ENCODE results near the gene NDUFB7. TPM values are rescaled to one million over a fixed set of nuclear protein-coding genes. Genes with fewer than 3 reads are reported as not detected.
"Not testable (repeated sequence)": the region's sequence is repeated elsewhere in the genome, so short reads cannot be mapped to it uniquely, and the experiment has no call there.

The NDUFB7 gene
- total RNA-seq, 1 donor from 2014 or later = 337 TPM

DNA sequence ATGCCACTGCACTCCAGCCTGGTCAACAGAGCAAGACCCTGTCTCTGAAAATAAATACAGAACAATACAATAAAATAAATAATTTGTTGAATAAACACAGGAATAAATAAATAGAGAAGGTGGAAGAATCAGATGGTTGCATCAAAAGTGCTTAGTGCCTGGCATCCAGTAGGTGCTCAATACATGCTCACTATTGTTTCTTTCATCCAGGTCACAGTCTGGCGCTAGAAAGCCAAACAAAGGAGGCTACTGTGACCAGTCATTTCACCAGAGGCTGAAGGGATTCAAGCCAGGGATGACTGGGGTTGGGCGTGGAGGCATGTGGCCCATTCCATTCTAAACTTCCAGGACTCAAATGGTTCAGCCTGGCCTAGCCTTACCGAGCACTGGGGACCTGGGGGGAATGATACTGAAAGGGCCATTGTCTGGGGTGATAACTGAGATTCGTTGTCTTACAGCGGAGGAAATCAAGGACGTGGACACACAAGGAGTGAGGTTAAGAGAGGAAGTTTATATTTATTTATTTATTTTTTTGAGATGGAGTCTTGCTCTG, 3.6 kb upstream of the NDUFB7 start:
- no peak for DNase-seq (ENCODE audit: extremely low read depth, low read depth, low spot score)

DNA sequence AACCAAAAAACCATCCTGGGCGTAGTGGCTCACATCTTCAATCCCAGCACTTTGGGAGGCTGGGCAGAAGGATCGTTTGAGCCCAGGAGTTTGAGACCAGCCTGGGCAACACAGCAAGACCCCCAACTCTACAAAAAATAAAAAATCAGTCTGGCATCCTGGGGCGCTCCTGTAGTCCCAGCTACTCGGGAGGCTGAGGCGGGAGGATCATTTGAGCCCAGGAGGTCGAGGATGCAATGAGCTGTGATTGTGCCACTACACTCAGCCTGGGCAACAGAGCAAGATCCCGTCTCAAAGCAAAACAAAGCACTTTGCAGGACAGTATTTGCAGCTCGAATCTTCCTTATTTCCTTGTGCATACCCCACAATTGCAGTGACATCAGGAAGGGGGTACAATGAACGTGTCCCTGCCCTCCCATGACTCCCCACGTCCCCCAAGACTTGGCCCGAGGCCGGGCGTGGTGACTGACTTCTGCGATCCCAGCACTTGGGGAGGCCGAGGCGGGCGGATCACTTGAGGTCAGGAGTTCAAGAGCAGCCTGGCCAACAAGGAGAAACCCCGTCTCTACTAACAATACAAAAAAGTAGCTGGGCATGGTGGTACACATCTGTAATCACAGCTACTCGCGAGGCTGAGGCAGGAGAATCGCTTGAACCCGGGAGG, 870 bp downstream of the NDUFB7 start:
- DNase-seq (ENCODE audit: extremely low read depth, low read depth, low spot score) = no peak

DNA sequence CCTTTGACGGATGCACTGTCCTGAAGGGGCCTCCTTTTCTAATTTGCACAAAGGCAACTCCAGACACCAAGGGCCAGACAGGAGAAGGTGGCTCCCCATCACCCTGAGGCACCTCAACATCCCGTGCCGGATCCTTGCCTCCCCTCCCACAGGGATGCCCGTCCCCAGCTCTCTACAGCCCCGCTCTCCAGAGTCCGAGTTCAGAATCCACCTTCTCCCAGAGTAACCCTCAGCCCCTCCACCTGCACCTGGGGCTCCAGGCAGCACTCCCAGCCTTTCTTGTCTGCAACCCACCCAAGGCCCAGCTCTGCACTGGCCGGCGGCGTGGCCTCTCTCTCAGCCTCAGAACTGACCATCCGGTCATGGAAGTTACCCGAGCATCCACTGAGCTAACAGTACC, 4.8 kb downstream of the NDUFB7 start:
- DNase-seq (ENCODE audit: extremely low read depth, low read depth, low spot score) = no peak

DNA sequence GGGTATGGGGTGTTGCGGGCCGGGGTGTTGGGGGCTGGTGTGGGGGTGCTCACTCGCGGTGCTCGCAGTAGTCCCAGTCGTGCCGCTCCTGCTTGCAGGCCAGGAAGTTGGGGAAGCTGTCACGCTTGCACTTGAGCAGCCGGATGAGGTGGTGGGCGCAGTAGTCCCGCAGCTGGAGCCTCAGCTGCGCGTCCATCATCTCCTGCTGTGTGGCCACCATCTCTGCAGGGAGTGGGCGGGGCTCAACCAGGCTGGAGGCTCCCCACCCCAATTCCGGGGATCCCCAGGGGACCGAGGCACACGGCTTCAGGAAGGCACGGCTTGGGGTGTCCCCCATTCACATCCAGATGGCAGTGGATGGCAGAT, 5.2 kb downstream of the NDUFB7 start:
- no peak for DNase-seq (ENCODE audit: extremely low read depth, low read depth, low spot score)

DNA sequence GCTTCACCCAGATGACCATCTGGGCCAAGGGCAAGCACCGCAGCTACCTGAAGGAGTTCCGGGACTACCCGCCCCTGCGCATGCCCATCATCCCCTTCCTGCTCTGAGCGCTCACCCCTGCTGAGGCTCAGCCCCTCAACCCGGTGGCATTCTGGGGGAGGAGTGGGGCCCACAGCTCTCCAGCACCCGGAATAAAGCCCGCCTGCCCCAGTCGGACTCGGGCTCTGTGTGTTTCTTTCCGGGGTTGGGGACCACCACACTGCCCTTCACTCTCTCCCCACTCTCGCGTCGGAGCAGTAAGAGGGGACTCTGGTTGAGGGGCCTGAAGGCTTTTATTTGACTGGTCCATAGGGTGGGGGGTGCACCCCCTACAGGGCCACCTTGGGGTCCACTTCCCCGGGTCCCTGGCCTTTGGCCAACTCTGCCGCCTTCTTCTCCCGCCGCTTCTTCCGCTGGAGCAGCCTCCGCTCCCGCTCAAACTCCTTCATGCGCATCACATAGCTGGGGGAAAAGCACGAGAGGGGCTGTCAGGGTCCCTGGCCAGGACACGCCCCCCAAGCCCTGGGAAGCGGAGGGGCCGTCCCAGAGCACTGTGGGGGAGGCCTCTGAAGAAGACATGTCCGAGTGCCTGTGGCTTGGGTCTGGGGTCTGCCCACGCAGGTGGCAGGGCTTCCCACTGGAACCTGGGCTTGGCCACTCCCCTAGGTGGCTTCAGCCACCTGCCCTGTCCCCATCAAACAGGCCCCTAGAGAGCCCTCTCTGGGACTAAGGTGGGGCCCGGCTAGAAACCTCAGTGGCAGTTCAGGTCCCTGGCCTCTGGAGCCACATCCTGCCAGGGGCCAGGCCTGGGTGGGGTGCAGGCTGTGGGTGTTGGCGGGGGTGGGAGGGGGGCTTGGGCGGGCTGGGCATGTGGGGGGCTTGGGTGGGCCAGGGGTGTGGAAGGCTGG, 5.8 kb downstream of the NDUFB7 start:
- DNase-seq (ENCODE audit: extremely low read depth, low read depth, low spot score) = no peak

DNA sequence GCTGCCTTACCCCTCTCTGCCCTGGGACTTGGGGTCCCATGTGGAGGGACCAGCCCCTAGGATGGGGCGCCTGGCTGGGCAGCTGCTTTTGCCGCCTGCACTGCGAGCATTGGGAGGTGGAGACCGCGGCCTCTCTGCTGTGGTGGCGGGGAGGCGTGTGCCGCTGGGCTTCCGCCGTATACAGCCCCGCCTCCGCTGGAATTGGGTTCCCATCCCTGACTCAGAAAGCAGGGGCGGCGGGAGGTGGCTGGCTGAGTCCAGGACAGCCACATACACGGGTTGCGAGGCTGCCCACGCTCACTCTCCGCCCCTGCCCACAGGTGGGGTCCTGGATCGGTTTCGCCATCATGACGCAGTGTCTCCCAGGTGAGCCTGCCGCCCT, 6.6 kb downstream of the NDUFB7 start:
- DNase-seq (ENCODE audit: extremely low read depth, low read depth, low spot score) = no peak

DNA sequence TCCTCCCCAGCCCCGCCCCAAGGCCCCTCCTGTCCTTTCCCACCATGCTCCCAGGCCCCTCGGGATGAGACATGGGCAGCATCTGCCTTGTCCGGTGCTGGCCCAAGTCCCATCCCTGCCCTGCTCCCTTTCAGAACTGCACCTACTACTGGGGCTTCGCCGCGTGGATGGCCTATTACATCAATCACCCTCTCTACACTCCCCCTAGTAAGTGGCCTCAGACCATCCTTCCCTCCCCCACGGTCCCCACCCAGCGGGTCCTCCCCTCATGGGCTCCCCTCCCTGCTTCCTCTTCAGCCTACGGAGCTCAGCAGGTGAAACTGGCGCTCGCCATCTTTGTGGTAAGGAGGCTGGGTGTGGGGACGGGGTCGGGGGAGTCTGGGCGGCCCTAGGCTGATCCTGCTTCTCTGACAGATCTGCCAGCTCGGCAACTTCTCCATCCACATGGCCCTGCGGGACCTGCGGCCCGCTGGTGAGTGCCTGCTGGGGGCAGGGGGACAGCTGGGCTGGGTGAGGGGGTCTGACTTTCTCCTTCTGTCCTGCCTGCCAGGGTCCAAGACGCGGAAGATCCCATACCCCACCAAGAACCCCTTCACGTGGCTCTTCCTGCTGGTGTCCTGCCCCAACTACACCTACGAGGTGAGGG, 7.1 kb downstream of the NDUFB7 start:
- DNase-seq (ENCODE audit: extremely low read depth, low read depth, low spot score) = not testable (repeated sequence)

DNA sequence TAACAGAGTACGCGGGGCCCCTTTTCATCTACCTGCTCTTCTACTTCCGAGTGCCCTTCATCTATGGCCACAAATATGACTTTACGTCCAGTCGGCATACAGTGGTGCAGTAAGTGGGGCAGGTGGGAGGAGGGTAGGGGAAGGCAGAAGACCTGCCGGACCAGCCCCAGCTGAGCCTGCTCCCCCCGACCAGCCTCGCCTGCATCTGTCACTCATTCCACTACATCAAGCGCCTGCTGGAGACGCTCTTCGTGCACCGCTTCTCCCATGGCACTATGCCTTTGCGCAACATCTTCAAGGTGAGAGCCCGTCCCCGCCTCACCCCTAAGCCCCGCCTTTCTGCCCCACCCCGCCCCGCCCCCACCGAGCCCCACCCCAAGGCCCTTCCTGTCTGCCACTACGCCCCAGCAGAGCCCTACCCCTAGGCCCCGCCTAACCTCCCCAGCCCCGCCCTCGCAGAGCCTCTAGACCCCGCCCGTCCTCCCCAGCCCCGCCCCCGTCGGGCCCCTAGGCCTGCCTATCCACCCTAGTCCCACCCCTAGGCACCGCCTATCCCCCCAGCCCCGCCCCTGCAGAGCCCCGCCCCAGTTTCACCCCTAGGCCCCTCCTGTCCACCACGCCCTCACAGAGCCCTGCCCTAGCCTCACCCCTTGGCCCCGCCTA, 7.7 kb downstream of the NDUFB7 start:
- DNase-seq (ENCODE audit: extremely low read depth, low read depth, low spot score) = no peak

DNA sequence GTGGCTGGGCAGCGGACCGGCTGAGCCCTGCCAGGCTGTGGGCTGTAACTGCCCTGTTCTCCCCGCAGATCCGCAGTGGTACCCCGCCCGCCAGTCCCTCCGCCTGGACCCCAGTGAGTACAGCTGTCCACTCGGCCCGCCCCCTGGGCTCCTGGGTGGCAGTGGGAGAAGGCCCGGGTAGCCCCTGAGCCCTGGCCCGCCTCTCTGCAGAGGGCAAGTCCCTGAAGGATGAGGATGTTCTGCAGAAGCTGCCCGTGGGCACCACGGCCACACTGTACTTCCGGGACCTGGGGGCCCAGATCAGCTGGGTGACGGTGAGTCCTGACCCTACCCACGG, 8.3 kb downstream of the NDUFB7 start:
- DNase-seq (ENCODE audit: extremely low read depth, low read depth, low spot score) = no peak

DNA sequence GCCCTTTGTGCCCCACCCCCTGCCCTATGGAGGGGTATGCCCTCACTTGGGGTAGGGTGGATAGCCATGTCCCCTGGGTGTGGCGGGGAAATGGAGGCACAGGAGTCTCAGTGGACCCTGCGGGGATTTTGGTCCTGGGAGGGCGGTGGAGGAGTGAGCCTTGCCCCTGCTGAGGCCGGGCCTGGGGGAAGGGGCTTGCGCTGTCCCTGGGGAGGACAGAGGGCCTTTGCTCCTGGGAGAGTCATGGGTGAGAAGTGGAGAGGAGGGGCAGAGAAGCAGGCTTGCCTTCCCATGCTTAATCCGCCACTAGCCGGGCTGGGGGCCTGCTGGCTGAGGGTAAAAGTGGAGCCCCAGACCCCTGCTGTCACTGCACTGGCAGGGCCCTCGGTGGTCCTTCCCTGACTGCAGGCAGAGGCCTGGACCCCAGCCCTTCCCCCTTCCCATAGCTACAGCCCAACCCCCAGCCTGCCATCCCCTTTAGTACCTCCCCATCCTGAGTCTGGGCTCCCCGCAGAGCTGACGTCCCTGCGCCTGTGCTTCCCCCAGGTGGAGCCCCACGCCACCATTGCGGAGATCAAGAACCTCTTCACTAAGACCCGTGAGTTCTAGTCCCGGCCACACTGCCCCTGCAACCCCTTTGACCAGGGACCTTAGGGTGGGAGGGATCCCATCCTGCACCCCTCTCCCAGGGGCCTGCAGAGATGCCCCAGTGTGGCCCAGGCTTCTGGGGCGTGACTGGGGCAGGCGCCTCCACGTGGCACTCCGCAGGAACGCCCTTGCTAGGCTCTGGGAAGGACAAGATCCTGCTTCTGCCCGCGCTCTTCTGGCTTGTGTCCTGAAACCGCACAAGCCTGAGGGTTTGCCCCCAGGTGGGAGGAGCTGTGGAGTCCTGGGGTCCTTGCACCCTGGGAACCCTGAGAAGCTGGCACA, 8.9 kb downstream of the NDUFB7 start:
- DNase-seq (ENCODE audit: extremely low read depth, low read depth, low spot score) = no peak

DNA sequence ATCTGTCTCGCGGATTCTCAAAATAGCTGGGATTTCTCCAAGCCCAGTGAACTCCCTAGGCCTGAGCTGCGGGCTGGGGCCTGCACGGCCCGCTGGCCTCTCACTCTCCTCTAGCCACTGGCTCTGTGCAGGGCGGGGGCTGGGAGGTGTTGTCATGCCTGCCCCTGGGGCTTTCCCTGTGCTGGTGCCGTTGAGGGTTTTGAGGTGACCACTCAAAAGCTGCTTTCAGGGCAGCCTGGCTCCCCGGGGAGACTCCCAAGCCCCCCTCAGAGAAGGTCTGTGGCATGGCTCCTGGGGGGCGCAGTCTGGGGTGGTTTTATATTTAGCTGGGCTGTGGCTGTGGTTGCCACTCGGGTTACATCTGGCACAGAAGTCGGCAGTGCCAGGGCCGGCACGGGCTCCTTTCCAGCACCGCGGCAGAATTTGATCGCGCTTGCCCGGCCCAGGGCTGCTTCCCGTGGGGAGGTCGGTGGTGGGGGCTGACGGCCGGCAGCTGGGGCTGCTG, 10.0 kb downstream of the NDUFB7 start:
- DNase-seq (ENCODE audit: extremely low read depth, low read depth, low spot score) = no peak

DNA sequence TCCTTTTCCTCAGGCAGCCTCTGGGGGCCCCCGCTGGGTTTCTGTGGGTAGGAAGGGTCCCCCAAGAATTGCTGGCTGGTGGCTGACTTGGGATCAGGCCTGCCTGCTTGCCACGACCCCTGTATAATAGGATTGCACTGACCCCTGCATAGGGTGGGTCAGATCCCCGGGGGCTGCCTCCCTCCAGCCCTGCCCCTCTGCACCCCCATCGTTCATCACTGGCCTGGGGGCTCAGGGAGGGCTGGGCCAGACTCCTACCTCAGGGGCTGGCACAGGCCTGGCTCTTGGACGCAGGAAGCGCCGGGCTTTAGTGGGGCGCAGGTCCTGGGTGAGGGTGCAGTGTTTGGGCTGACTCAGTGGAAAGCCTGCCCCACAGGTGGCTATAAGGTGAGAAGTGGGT, 10.6 kb downstream of the NDUFB7 start:
- no peak for DNase-seq (ENCODE audit: extremely low read depth, low read depth, low spot score)

DNA sequence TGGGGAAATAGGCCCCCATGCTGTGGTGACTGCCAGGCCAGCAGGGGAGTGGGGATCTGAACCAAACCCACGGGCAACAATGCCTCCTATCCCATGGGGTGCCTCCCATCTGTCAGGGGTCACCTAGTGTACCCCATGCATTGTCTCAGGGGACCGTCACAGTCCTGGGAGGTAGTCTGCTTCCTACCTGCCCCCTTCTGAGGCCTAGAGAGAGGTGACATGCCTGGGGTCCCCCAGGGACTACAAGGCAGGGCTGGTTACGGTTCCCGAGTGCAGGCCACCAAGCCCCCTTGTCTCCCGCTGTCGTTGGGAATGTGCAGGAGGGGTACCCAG, 11.1 kb downstream of the NDUFB7 start:
- DNase-seq (ENCODE audit: extremely low read depth, low read depth, low spot score) = no peak

DNA sequence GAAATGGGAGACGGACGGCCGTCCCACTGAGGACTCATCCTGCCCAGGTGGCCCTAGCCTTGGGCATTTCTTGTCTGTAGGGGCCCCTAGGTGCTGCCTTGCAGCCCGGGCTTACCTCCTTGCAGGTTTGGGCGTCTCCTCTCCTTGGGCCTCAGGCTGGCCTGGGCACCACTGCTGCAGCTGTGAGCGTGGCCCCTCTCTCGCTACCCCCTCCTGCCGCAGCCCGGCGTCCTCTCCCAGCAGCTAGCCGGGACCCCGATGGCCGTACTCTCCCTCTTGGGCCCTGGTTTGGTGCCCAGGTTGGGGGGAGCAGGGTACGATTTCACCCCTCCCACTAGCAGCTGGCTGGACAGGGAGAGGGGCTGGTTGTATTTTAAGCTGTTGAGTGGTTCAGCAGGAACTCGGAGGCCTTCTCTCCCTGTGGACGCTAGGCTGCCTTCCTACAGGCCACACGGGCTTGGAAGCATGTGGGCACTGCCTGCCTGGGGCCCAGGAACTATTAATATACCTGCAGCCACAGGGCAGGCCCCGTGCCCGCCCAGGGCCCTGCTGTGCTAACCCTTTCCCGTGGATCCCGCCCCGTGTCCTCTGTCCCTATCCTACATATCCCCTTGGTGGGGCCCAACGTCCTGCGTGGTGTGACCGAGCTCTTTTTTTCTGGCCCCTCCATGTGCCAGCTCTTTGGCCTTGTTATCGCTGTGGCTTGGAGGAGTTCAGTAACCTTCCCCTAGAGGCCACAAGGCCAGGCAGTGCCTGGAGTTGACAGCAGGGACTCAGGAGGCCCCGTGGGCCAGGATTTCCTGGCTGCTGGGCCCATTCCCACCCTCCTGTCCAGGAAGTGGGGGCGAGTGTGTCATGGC, 11.7 kb downstream of the NDUFB7 start:
- DNase-seq (ENCODE audit: extremely low read depth, low read depth, low spot score) = no peak

DNA sequence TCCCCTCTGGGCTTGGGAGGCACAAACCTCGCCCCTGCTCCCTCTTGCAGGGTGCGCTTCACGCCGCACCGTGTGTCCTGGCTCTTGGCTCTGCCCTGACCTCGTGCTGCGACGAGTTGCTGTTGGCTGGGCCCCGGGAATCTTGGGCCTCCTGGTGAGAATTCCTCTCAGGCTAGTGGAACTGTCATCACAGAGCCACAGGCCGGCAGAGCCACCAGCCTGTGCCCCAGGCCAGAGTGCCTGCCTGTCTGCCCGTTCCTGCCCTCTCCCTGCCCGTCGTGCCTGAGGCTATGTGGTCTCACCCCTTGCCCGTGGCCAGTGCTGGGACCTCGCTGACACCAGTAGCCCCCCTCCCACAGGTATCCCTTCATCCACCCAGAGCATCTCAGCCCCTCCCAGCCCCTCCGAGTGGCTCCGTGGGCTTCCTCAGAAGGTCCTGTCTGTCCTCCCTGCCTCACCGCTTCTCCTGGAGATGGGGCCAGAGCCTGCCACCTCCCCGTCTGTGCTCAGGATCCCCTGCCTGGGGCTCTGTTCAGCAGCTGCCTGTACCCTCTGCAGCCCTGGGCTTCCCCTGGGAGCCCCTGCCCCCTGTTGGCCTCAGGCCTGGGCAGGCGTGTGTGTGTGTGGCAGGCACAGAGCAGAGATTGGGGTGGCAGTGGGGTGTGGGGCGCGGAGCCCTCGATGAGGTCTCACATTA, 13.3 kb downstream of the NDUFB7 start:
- no peak for DNase-seq (ENCODE audit: extremely low read depth, low read depth, low spot score)

DNA sequence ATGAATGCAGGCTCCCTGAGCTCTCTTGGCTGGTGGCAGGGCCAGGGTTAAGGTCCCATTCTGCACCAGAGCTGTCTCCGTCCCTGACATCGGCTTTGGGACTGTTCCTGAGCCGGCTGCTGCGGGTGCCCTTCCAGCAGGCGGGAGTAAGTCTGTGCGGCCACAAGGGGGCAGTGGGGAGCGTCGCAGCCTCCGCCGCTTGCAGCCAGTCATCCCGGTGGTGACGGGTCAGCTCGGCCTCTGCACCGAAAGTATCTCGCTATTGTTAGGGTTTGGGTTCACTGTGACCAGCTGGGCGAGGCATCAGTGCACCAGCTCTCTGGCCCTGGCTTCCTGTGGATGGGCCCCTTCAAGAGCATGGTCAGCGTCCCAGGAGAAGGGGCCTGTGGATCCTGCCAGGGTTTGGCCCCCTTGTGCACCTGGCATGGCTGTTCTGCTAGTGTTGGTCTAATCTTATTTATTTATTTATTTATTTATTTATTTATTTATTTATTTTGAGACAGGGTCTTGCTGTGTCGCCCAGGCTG, 15.1 kb downstream of the NDUFB7 start:
- DNase-seq (ENCODE audit: extremely low read depth, low read depth, low spot score) = peak; percentile 48

DNA sequence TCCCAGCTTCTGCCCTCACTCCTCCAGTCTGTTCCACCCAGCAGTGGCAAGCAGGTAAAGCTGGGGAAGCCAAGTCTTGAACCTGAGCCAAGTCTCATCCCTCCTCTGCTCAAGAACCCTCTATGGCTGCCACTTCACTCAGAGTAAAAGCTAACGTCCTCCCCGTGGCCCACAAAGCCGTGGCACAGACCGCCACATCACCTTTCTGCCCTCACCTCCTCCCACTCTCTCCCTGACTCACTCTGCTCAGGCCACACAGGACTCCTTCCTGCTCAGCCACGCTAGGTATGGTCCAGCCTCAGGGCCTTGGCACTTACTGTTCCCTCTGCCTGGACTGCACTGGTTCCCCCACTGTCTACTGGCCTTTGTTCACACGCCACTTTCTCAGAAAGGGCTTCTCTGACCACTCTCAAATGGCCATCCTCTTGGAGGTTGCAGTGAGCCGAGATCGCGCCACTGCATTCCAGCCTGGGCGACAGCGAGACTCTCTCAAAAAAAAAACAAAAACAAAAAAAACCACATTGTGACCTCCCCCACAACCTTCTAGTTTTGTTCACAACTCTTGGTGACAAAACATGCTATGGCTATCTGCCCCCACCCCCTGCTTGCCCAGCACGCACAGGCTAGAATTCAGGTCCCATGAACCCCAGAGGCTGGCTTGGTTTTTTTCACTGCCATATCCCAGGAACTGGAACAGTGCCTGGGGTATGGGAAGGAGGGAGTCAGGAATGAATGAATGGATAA, 15.8 kb downstream of the NDUFB7 start:
- DNase-seq (ENCODE audit: extremely low read depth, low read depth, low spot score) = no peak
